GM18517 (cell line): Measurements from ENCODE around the gene CYP26B1.

ENCODE experiments used
- ATAC-seq: cut with Tn5 transposase; IDR thresholded peaks from one replicate; pipeline ENCODE4 v1.9.1; 2021; ENCODE audit warnings: mild to moderate bottlenecking, moderate library complexity; ENCODE audit not compliant: unreplicated experiment

CYP26B1 gene

DNA sequence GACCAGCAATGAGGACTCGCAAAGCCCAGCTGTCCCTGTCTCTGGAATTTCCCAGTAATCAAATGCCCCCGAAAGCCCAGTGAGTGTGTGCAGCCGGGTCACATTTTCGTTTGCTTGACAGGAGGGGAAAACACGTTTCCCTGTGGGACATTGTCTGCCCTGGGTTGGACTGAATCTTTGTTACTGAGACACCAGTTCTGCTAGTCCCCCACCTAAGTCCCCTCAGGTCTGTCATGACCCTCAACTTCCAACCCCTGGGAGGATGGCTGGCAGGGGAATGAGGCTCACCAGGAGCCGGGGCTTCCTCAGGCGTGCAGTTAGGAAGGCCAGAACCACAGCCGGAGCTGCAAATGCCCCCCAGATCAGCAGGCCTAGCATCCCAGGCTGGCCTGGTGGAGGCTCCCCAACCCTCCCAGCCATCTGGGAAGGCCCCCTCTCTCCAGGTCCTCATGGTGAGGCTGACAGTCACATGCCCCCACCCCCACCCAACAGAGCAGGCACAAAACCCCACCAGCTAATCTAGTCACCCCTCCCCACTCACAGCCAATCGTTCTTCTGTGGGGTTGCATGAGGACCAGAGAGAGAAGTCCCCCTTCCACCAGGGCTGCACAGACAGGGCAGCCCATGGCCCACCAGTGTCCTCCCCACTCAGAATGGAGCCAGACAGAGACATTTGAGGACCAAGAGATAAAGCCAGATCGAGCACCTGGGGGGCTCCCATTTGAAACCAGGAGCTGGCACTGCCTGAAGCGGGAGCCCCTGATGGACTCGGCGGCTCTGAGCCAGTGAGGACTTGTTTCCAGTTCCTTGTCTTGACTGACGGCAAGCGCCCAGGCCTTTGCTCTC is 33.6 kb downstream of the CYP26B1 start:
- ATAC-seq = no peak

DNA sequence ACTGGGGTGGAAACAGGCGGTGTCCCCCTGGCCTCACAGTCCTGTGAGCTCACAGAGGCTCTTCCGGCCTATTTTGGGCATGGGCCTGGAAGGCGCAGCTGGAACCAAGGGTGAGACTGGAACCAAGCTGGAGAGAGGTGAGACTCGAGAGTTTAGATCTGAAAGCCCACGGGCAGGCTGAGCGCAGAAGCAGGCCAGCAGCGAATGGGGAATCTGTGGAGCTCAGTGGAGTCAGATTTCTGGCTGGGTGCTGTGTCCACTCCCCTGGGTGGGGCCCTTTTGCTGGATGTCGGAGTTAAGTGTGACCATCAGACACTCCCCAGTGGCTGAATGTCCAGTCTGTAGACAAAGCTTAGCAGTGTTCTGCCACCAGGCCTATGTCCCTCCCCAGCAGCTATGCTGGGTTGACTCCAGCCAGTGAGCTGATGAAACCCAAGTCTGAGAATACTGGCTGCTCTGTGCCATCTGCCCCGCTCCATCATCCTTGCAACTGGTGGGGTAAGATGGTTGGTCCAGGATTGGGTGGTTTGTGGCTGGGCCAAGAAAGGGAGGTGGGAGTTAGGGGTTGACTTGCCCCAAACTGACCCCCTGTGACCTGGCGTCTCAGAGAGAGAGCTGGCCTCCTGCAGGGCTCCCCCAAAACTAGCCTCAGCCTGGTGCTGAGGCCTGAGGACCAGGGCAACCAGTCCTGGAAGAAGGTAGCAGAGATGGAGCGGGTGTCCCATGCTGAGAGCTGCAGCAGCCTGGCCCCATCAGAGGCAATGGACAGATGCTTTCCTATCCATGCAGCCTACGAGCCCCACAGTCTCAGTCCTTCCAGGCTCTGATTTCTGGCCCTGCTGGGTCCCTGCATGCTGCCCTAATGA is 34.4 kb downstream of the CYP26B1 start:
- no peak for ATAC-seq

DNA sequence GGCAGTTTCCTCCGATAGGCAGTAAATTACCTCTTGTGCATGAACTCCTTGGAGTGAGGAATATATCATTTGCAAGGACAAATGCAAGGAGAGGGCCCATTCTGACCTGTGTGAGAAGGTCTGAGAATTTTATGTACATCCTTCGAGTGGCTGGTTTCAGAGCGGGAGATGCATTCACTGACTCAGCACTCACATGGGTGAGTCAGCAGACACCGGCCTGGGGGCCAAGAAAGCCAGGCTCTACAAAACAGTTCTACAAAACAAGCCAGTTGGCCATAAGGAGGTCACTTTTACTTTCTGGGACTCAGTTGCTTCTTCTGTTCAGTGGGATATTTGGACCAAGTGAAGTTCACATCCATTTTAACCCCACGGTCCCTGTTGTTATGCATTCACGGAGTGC is 35.3 kb downstream of the CYP26B1 start:
- no peak for ATAC-seq

DNA sequence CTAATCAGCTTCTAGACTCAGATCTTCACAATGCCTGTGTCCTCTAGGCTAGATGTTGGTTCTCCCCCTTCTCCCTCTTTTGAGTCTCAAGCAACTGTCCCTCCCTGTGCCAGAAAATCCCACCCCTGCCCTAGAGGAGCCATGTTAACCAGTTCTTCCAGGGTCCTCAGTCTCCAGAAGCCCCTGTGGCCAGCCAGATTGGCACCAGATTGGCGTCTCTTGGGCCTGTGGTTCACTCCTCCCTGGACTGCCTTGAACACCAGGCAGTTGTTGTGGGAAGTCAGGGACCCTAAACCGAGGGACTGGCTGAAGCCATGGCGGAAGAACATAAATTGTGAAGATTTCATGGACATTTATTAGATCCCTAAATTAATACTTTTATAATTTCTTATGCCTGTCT is 36.6 kb downstream of the CYP26B1 start:
- ATAC-seq = no peak

DNA sequence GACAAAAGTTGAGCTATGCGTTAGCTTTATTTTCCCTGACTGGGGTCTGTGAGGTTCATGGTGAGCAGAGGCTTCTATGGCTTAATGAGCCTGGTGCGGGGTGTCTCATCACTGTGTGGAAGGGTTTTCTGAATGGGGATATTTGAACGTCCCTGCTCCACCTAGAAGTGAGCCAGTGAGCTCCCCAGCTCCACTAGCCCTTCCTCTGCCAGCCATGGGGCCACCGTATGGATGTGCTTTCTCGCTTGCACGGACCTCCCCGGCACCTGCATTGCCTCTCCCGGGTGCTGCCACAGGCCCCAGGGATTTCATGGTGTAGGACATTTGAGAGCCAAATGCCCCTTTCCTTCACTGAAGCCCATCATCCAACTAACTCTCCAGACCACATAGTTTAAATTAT is 37.8 kb downstream of the CYP26B1 start:
- ATAC-seq = no peak

DNA sequence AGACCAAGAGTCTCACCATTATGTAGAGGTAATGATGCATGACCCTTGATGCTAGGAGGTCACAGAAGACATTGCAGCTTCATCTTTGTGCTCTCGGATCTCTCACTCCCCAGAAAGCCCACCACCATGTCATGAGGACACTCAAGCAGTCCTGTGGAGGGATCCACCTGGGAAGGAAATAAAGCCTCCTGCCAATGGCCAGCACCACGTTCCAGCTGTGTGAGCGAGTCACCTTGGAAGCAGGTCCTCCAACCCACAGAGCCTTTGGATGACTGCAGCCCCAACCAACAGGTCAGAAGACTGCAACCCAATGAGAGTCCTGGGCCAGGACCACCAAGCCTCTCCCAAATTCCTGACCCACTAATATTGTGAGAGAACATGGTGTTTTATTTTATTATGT is 38.4 kb downstream of the CYP26B1 start:
- ATAC-seq = no peak

DNA sequence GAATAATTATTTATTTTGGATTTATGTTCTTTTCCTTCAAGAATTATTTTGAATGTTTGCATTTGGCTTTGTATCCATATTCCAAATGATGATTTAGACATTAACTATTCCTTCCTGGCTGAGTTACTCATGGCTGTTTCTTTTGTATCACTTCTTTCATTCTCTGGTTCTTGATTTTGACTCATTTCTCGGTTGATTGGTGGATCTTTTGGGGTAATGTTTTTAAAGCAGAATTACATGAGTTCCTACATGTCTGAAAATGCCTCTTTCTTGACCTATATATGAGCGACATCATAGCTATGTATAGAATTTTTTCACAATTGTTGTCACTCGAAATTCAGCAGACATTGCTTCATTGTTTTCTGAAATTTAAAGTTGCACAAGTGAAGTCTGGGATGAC is 39.5 kb downstream of the CYP26B1 start:
- ATAC-seq = no peak

DNA sequence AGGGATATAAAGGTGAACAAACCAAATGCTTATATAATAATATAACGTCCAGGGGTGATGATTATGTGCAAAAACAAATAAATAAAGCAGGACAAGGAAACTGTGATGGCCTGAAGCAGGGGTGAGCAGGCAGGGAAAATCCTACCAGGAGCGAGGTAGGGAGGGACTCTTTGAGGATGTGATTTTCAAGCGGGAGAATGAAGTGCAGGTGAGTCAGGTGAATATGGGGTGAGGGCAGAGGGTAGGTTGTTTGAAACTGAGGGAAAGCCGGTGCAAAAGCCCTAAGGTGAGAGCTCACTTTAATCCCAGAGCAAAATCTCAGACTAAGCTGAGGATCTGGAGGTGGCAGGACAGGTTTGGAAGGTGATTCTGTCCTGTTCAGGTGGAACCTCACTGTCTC is 40.7 kb downstream of the CYP26B1 start:
- no peak for ATAC-seq

DNA sequence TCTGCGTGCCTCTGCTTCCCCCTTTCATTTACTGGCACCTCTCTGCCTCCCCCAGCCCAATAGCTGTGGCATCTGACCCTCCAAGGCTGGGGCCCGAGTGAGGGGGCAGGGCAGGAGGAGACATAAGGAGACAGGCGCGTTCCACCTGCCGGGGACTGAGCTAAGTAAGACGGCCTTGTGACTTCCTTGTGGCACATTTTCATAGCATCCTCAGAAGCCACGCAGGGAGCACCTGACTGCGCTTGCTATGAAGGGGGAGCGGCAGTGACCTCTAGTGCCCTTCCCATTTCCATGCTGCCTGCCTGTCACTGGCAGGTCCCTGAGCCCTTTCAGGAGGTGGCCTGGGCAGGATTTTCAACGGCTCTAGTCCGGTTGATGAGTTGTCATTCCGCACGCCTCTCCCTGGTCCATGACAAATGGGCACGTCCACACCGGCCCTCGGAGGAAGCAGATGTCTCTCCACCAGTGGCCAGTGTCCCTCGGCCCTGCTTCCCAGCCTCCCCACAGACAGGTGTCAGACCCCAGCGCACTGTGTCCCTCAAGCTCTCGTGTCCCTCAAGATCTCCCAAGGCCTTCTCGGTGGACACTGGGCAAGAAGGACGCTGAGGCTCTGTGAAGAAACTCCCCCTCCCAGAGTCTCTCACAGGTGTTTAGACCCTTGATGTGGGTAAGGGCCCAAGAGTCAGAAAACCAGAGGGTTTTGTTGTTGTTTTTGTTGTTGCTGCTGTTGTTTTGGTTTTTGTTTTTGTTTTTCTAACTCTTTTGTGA is 42.7 kb downstream of the CYP26B1 start:
- ATAC-seq = no peak

DNA sequence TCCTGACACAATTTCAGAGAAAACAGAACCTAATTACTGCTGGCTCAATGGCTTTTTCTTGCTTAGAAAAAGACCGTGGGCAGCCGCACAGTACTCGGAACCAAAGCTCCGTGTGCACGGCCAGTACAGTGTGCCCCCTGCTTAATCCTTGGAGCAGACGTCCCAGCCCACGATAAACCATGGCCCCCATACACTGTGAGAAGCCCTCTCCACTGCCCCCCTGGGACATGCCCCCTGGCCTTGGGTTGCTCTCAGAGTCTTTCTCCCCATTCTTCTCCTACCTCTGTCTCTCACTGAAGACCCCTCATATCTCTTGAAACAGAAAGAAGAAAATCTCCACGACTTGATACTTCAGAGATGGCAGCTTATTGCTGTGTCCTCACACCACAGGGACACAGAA is 44.0 kb downstream of the CYP26B1 start:
- ATAC-seq = no peak

DNA sequence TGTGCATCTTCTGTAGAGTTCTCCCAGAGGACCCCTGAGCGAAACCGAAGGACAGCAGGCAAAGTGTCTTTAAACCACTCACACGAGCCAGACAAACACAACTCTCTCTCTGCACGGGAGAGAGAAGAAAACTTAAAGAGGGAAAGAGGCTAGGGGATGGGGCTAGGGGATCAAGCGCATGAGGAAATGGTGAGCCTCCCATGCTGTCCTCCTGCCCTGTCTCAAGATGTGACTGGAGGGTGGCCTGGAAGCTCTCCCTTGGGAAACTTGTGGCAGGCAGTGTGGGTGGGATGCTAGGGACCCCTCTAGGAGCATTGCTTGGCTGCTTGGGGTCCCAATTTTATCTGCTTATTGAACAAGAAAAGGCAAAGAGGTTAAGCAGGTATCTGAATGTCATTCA is 44.5 kb downstream of the CYP26B1 start:
- ATAC-seq = no peak

DNA sequence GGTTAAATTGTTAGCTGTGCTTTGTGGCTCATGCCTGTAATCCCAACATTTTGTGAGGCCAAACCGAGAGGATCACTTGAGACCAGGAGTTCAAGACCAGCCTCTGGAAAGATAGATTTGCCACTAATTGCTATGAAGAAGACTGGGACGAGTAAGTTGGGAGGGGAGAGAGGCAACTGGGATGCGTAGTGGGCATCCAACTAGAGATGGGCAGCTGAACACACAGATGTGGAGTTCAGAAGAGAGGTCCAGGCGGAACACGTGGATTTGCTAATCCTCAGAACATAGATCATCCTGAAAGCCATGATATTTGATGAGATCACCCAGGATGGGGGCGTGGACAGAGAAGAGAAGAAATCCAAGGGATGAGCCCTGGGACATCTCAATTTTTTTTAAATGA is 48.7 kb downstream of the CYP26B1 start:
- no peak for ATAC-seq

DNA sequence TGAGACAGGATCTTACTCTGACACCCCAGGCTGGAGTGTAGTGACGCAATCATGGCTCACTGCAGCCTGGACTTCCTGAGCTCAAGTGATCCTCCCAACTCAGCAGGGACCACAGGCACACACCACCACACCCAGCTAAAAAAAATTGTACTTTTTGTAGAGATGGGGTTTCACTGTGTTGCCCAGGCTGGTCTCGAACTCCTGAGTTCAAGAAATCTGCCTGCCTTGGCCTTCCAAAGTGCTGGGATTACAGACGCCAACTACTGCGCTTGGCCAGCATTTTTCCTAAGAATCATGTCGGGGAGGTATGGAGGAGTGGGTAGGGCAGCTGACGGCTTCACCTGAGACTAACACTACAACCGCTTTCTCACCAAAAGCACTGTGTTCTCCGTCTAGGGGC is 50.4 kb downstream of the CYP26B1 start:
- ATAC-seq = no peak

DNA sequence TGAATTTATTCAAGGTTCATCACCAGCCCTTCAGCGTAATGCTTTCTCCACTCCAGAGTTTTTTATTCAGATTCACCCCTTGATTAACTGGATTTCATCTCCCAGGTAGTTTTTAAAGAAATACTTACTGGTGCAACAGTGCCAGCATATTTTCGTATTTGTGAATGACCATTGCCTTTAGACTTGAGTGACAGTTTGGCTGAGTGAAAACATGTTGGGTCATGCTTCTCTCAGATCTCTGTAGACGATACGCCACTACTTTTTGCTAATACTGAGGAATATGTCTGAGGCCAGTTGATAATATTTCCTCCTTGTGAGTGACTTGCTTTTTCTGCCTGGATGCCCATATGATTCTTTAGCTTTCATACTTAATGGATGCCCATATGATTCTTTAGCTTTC is 51.5 kb downstream of the CYP26B1 start:
- no peak for ATAC-seq

DNA sequence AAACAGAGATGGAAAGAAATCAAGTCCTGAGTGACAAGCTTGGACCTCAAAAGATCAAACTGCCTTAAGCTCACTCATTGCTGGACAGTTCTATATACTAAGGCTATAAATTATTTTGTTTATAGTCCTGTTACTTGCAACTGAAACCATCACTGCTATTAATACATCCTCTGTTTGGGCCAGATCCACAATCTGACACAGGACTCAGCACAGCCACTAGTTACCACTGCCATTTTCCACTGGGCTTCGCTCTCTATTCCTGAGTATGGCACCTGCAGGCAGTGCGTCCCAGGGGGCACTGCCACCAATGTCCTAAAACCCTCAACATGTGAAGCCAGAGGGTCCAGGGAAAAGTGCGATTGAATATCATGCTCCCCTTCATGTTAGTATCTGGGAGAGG is 52.3 kb downstream of the CYP26B1 start:
- ATAC-seq = no peak

DNA sequence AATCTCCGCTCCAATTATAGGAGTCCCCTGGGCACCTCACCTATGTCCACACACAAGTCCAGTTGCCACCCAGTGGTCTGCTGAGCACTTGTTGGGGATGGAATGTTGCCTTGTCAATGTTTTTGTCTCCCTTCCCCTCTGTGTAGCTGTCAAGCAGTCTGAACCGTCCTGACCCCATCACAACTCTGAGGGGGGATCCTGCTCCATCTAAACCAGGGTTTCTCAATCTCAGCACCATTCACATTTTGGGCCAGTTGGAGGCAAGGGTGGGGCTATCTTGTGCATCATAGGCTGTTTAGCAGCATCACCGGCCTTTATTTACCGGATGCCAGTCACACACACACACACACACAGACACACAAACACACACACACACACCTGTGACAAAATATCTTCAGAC is 53.0 kb downstream of the CYP26B1 start:
- ATAC-seq = no peak

DNA sequence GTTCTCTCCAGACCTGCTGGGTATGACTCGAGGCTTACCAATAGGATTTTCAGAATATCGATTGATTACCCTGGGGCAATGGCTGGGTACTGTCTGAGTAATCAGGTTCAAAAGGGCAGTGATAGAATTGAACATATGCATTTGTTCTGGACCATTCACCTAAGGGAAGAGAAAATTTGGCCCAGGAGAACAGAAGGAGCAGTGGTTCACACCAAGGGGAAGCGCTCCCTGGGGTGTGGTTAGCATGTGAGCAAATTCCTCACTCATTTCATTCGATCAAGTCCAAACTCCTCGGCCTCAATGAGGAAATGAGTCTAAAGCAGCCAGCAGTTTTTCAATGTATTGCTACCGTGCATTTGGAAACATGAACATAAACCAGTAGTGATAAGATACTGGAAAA is 55.6 kb downstream of the CYP26B1 start:
- no peak for ATAC-seq

DNA sequence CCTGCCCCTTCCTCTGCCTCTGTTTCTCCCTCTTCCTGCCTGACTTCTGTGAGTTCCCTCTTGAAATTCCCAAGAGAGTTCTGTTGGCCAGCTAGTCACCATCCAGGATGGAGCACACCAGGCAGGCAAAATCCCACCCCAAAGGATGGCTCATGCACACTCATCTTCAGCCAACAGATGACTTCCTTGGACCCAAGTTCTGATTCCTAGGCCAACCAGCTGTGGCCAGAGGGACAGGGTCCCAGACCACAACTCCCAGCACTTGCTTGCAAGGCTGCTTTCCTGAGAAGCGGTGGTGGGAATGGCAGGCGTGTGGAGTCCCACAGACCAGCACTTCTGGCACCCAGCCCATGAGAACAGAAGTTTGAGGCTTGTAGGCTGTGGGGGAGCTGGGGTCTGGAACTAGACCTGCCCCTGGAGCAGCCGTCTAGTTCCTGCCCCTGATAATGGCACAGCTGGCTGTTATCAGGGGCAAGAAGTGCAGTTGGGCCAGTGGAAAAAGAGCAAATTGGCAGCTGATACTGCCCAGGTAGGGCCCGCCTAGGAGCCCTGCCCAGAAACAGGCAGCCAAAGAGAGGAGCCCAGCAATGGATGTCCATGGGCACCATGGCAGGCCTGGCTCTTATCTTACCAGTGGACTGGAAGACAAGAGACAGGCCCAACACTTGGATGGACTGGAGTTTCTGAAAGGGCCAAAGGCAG is 56.7 kb downstream of the CYP26B1 start:
- ATAC-seq = no peak

DNA sequence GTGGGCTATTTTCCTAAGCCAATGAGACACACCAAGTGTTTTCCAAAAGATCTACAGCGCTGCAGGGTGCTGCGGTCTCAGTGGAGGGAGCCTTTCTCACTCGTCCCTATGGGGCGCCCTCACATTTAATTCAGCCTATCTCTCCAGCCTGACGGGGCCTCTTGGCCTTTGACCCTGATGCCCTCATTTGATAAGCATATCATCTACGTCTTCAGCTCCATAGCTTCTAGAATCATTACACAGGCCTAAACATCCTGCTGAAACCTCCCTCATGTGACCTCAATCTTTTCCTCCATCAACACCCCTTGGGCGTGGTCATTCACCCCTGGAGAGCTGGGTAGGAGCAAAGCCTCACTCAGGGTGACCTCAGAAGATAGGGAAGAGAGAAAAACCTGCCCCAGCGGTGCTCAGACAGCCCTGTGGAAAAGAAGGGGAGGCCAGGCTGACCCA is 57.4 kb downstream of the CYP26B1 start:
- no peak for ATAC-seq

DNA sequence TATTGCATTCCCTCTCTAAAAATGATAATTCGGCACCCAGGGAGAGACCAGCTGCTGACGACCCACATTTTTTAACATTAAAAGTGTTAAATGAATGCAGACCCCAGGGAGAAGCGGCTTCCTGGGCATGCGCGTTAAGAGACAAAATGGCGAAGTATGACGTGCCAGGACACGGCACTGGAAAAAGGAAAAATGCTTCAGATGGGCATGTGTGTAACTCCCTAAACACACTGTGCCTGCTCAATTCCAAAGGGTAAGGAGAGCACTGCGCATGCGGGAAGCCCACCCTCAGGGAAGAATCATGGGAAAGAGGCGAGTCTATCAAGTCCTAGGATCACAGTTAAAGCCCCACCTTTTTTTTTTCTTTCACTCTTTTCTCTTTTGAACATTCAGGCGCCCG is 58.1 kb downstream of the CYP26B1 start:
- ATAC-seq = no peak

DNA sequence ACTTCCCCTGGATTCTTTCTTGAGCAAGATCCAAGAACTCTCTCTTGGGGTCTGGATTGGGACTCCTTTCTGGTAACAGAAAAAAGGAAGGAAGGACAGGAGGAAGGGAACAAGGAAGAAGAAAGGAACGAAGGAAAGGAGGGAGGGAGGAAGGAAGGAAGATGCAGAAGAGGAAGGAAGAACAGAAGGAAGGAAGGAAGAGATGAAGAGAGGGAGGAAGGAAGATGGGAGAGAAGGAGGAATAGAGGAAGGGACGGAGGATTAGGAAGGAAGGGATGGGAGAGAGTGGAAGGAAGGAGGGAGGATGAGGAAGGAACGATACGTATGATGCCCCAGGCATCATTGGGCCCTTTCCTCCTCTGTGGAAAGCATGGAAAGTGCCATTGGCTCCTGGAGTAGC is 58.6 kb downstream of the CYP26B1 start:
- no peak for ATAC-seq
